Keratinocyte (primary cell): ENCODE results near the gene PKP4.

Experiments used
- EZH2 ChIP-seq: IDR thresholded peaks from one replicate; pipeline ENCODE4 v1.6.1; 2012; ENCODE audit warnings: inconsistent platforms, mild to moderate bottlenecking, low read length, moderate library complexity
- TF ChIP-seq, protein P1 (sequence below), 3 experiments: IDR thresholded peaks in 1 of 3; conservative IDR thresholded peaks in 1 of 3; optimal IDR thresholded peaks in 1 of 3; 2 replicates in 2 of 3; 3 replicates in 1 of 3; pipeline versions ENCODE3 to v1.5.1; 2011; ENCODE audit warnings: low read length in 3 of 3, mild to moderate bottlenecking in 3 of 3, moderate library complexity in 2 of 3, control low read depth in 1 of 3, inconsistent platforms in 1 of 3; ENCODE audit not compliant: insufficient read depth in 2 of 3; ENCODE audit errors: extremely low read depth in 1 of 3

DNA sequence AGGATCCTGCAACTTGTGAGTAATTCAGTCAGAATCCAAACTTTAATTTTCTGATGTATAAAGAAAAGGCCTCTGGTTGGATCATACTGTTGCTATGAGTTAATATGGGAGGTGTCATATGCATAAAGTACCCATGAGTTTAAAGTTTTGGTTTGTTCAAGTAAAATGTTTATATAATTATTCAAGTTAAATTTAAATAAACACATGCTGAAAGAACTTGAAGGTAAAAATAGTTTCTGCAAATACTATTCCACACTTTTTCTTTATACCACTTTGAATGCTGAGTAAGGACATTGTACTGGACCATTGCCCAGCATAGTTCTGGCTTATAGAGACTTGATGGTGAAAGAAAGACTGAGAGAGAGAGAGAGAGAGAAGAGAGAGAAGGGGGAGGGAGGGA lies 30.7 kb downstream of the PKP4 start:
- TF ChIP-seq, protein P1, sequence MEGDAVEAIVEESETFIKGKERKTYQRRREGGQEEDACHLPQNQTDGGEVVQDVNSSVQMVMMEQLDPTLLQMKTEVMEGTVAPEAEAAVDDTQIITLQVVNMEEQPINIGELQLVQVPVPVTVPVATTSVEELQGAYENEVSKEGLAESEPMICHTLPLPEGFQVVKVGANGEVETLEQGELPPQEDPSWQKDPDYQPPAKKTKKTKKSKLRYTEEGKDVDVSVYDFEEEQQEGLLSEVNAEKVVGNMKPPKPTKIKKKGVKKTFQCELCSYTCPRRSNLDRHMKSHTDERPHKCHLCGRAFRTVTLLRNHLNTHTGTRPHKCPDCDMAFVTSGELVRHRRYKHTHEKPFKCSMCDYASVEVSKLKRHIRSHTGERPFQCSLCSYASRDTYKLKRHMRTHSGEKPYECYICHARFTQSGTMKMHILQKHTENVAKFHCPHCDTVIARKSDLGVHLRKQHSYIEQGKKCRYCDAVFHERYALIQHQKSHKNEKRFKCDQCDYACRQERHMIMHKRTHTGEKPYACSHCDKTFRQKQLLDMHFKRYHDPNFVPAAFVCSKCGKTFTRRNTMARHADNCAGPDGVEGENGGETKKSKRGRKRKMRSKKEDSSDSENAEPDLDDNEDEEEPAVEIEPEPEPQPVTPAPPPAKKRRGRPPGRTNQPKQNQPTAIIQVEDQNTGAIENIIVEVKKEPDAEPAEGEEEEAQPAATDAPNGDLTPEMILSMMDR (optimal IDR thresholded peaks at IDR 0.05 in 1 of 3, IDR thresholded peaks at IDR 0.05 in 1 of 3, conservative IDR thresholded peaks at IDR 0.05 in 1 of 3; ENCODE audit: extremely low read depth in 1 of 3, insufficient read depth in 2 of 3, low read length in 3 of 3): no peak
- TF ChIP-seq EZH2: no peak
